ENCODE results near the gene C11orf91.

C11orf91 gene

DNA sequence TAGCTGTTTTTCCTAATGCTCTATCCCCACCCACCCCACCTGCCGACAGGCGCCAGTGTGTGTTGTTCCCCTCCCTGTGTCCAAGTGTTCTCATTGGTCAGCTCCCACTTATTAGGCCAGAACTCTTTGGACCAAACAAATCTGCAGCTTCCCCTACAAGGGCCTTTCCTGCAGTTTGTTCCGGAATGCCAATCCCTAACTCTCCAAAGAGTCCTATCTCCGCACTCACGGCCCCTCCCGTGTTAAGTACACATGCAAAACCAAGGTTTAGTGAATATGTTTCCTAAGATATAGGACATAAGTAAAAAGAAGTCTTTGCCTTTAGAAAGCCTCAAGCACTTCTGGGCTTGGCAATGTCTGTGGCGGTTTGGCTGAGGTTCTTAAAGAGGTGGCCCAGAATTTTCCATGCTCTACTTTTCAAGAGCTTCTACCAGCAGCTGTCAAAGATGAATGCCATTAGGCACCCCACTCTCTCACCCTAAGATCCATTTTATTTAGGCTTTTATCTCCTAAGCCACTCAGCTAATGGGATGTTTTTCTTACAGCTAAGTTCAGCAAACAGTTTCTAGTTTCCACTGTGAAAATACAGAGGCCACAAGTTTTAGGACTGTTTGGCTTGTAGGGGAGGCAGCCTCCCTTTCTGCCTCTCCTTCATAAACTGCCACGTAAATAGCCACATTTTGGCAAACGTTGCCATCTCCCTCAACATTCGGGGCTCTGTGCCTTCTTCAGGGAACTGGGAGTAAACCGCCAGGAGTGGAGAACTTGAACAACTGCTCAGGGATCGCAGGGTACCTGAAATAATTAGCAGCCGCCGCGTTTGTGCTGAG, 34.0 kb upstream of the C11orf91 start:
- TF ChIP-seq CTCF (conservative IDR thresholded peaks at IDR 0.05; ENCODE audit: low read depth, low read length), result no peak
- peak overlapping the region; percentile 94 for H3K4me2 ChIP-seq
- peaks cover 56% of the 10 kb centered on the region for H3K79me2 ChIP-seq (ENCODE audit: insufficient read depth, low read depth)
- no peaks in the 10 kb centered on the region for H3K27me3 ChIP-seq (ENCODE audit: insufficient read depth, low read depth)
- peak overlapping the region; percentile 92 for H3K9ac ChIP-seq
- no peak overlapping the region for H3K4me3 ChIP-seq (IDR thresholded peaks at IDR 0.05; ENCODE audit: insufficient read depth, low read depth, low read length)
- H3K27ac ChIP-seq, result peak overlapping the region; percentile 92
- 0 out of 2 replicates have a peak overlapping the region, but pooled peaks have one; percentile 75 for H2AFZ ChIP-seq (ENCODE audit: low read depth)
- no peaks in the 10 kb centered on the region for H3K36me3 ChIP-seq (ENCODE audit: insufficient read depth)
- H3K4me1 ChIP-seq (ENCODE audit: low read depth, poor library complexity, severe bottlenecking), result peaks cover 58% of the 10 kb centered on the region
- peaks cover 4% of the 10 kb centered on the region; the same call in 1 of the 2 replicates for H4K20me1 ChIP-seq (ENCODE audit: insufficient read depth)

GRCh38 chr11:33733980-33734379, 33.4 kb upstream of the C11orf91 start:
- Histone ChIP-seq H3K27me3 (ENCODE audit: insufficient read depth, low read depth) (no peaks in the 10 kb centered on the region), H3K4me3 (IDR thresholded peaks at IDR 0.05; ENCODE audit: insufficient read depth, low read depth, low read length) (no peak overlapping the region), H3K36me3 (ENCODE audit: insufficient read depth) (no peaks in the 10 kb centered on the region), H3K79me2 (ENCODE audit: insufficient read depth, low read depth) (peaks cover 63% of the 10 kb centered on the region), H3K4me2 (peak overlapping the region; percentile 94), H3K4me1 (ENCODE audit: low read depth, poor library complexity, severe bottlenecking) (peaks cover 65% of the 10 kb centered on the region), H4K20me1 (ENCODE audit: insufficient read depth) (peaks cover 4% of the 10 kb centered on the region; the same call in 1 of the 2 replicates), H3K9ac (peak overlapping the region; percentile 92; the same call in 1 of the 2 replicates), H2AFZ (ENCODE audit: low read depth) (no peak overlapping the region), H3K27ac (peak overlapping the region; percentile 92)
- no peak for TF ChIP-seq CTCF (conservative IDR thresholded peaks at IDR 0.05; ENCODE audit: low read depth, low read length)

DNA sequence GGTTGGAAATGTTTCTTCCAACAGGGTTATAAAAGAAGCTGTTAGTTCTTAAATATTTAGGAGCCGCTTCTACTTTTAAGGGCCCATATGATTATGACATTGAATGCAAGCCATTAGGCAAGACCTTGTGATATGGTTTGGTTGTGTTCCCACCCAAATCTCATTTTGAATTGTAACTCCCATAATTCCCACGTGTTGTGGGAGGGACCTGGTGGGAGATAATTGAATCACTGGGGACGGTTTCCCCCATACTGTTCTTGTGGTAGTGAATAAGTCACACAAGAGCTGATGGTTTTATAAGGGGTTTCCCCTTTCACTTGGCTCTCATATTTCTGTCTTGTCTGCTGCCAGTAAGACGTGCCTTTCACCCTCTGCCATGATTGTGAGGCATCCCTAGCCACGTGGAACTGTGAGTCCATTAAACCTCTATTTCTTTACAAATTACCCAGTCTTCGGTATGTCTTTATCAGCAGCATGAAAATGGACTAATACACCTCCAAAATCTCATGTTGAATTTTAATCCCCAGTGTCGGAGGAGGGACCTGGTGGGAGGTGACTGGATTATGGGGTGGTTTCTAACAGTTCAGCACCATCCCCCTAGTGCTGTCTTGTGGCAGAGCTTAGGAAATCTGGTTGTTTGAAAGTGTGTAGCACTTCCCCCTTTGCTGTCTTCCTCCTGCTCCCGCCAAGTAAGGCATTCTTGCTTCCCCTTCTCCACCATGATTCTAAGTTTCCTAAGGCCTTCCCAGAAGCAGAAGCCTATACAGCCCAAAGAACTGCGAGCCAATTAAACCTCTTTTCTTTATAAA, 31.3 kb upstream of the C11orf91 start:
- H2AFZ ChIP-seq (ENCODE audit: low read depth), result no peak overlapping the region

More for the DNA sequence above, 31.3 kb upstream of the C11orf91 start:
- peaks cover 64% of the 10 kb centered on the region for H3K4me1 ChIP-seq (ENCODE audit: low read depth, poor library complexity, severe bottlenecking)
- no peaks in the 10 kb centered on the region for H3K27me3 ChIP-seq (ENCODE audit: insufficient read depth, low read depth)
- H3K27ac ChIP-seq, result no peak overlapping the region; the same call in 1 of the 2 replicates
- H4K20me1 ChIP-seq (ENCODE audit: insufficient read depth), result peaks cover 4% of the 10 kb centered on the region
- H3K36me3 ChIP-seq (ENCODE audit: insufficient read depth), result no peaks in the 10 kb centered on the region
- H3K4me3 ChIP-seq (IDR thresholded peaks at IDR 0.05; ENCODE audit: insufficient read depth, low read depth, low read length), result no peak overlapping the region
- peaks cover 83% of the 10 kb centered on the region for H3K79me2 ChIP-seq (ENCODE audit: insufficient read depth, low read depth)
- TF ChIP-seq CTCF (conservative IDR thresholded peaks at IDR 0.05; ENCODE audit: low read depth, low read length), result no peak
- peak overlapping the region; percentile 94 for H3K4me2 ChIP-seq
- no peak overlapping the region for H3K9ac ChIP-seq

All from KMS-11 (cell line).